HG03442 (cell line): ENCODE data around the gene MYADM.

Source experiments
- ATAC-seq: cut with Tn5 transposase; IDR thresholded peaks from one replicate; pipeline ENCODE4 v1.9.1; 2021; ENCODE audit warnings: mild to moderate bottlenecking, moderate library complexity; ENCODE audit not compliant: unreplicated experiment

The MYADM gene

GRCh38 chr19:53884256-53884655 is 16.6 kb downstream of the MYADM start:
- ATAC-seq, result no peak

- ATAC-seq, result no peak
Observed at GRCh38 chr19:53885036-53885435, 17.4 kb downstream of the MYADM start.

GRCh38 chr19:53892301-53892980 is 24.8 kb downstream of the MYADM start:
- no peak for ATAC-seq

GRCh38 chr19:53892981-53893325 is 25.3 kb downstream of the MYADM start:
- no peak for ATAC-seq

- no peak for ATAC-seq
Observed at GRCh38 chr19:53894707-53895106, 27.0 kb downstream of the MYADM start.

GRCh38 chr19:53896682-53897081 is 29.0 kb downstream of the MYADM start:
- no peak for ATAC-seq

GRCh38 chr19:53897459-53897858 is 29.8 kb downstream of the MYADM start:
- ATAC-seq, result no peak

GRCh38 chr19:53898166-53898565 is 30.5 kb downstream of the MYADM start:
- ATAC-seq, result no peak

- ATAC-seq, result no peak
Observed at GRCh38 chr19:53898636-53899341, 31.1 kb downstream of the MYADM start.

GRCh38 chr19:53900191-53900860 is 32.6 kb downstream of the MYADM start:
- no peak for ATAC-seq

GRCh38 chr19:53903055-53903680 is 35.5 kb downstream of the MYADM start:
- ATAC-seq, result no peak

GRCh38 chr19:53904909-53905308 is 37.2 kb downstream of the MYADM start:
- ATAC-seq, result no peak

GRCh38 chr19:53905787-53906186 is 38.1 kb downstream of the MYADM start:
- ATAC-seq, result no peak

- no peak for ATAC-seq
Observed at GRCh38 chr19:53906211-53907192, 38.8 kb downstream of the MYADM start.

GRCh38 chr19:53907193-53907581 is 39.5 kb downstream of the MYADM start:
- no peak for ATAC-seq

GRCh38 chr19:53907690-53908089 is 40.0 kb downstream of the MYADM start:
- ATAC-seq, result no peak

- ATAC-seq, result no peak
Observed at GRCh38 chr19:53908106-53908934, 40.6 kb downstream of the MYADM start.

- ATAC-seq, result no peak
Observed at GRCh38 chr19:53908935-53909415, 41.3 kb downstream of the MYADM start, which contains the start of gene CACNG7. TSS of gene CACNG7 (plus strand) at chr19:53909278. CDS start at chr19:53912832, 3,554 bp downstream.

GRCh38 chr19:53909471-53910169 is 41.9 kb downstream of the MYADM start:
- no peak for ATAC-seq
